Esophagus muscularis mucosa (tissue), 4 donors: ENCODE measurements around the gene GPR27. TPM values are rescaled to one million over a fixed set of nuclear protein-coding genes. Genes with fewer than 3 reads are reported as not detected.
A peak's percentile ranks its signal among the peaks of the same experiment; 100 is the strongest.

Source experiments
- DNase-seq: peaks from one replicate; pipeline ENCODE4 v3.0.0-alpha.2; 2017; ENCODE audit errors: extremely low spot score
- H3K27ac ChIP-seq, 4 donors: fragments of 200-600 bp; sonication (generic); replicated peaks in 1 of 4; 1 replicate in 3 of 4; 2 replicates in 1 of 4; pipeline ENCODE4 v1.5.1; 2016 to 2019; ENCODE audit warnings: mild to moderate bottlenecking in 1 of 4
- H3K27me3 ChIP-seq, 4 donors: fragments of 200-600 bp; sonication (generic); one replicate each; pipeline versions ENCODE4 v1.5.1 to v1.6.0; 2016 to 2019
- H3K36me3 ChIP-seq, 4 donors: fragments of 200-600 bp; sonication (generic); one replicate each; pipeline ENCODE4 v1.5.1; 2016 to 2019
- H3K4me1 ChIP-seq, 4 donors: fragments of 200-600 bp; sonication (generic); one replicate each; pipeline ENCODE4 v1.5.1; 2016 to 2019
- H3K4me3 ChIP-seq, 4 donors: fragments of 200-600 bp; sonication (generic); 1 replicate in 2 of 4; 2 replicates in 2 of 4; pipeline ENCODE4 v1.5.1; 2016 to 2019; ENCODE audit warnings: mild to moderate bottlenecking in 4 of 4, moderate library complexity in 1 of 4
- H3K9me3 ChIP-seq, 4 donors: fragments of 200-600 bp; sonication (generic); 1 replicate in 3 of 4; 2 replicates in 1 of 4; pipeline ENCODE4 v1.5.1; 2016 to 2019
- CTCF ChIP-seq, 3 experiments: fragments of 200-600 bp in 2 of 3; fragments of 450-650 bp in 1 of 3; sonication (generic) in 2 of 3; IDR thresholded peaks; one replicate each; pipeline ENCODE4 v1.5.1; 2017 to 2019; ENCODE audit warnings: antibody characterized with exemption in 3 of 3, mild to moderate bottlenecking in 2 of 3, moderate library complexity in 1 of 3
- EP300 ChIP-seq: sonication (generic); formaldehyde crosslinking; IDR thresholded peaks from one replicate; pipeline ENCODE4 v1.6.1; 2017; ENCODE audit warnings: antibody characterized with exemption
- POLR2A ChIP-seq: fragments of 450-650 bp; IDR thresholded peaks from one replicate; pipeline ENCODE4 v1.6.1; 2017; ENCODE audit warnings: antibody characterized with exemption, moderate library complexity, mild to moderate bottlenecking, low read depth
- POLR2AphosphoS5 ChIP-seq, 2 donors: sonication (generic); formaldehyde crosslinking; IDR thresholded peaks; one replicate each; pipeline ENCODE4 v1.6.1; 2017; ENCODE audit warnings: antibody characterized with exemption in 2 of 2
- WGBS: methylation state at CpG from one replicate; pipeline ENCODE4 v1.1.5; 2018; 5-methylcytosine and 5-hydroxymethylcytosine counted together
- intact Hi-C: fragments of 100-400 bp; cut with DNase I; formaldehyde crosslinking; loops from one replicate; pipeline ENCODE4 v1.15.1; 2023
- total RNA-seq, 4 donors: library from RNA; depleted of rRNA; stranded (reverse); fragments of >200 nt; gene quantifications; one replicate each; pipeline versions ENCODE4 v1.1.0 to v1.2.1, GENCODE V29; 2016

GPR27 gene
- total RNA-seq, 4 donors from 2014 or later = 2.2 to 4.3 (median 2.5) TPM

GRCh38 chr3:71805691-71806090 lies 52.0 kb downstream of the GPR27 start:
- H3K4me1 ChIP-seq = no peaks in the 10 kb centered on the region
- 87% methylated on average over 2 of the region's 2 CpGs for WGBS
- TF ChIP-seq POLR2A = no peak
- TF ChIP-seq CTCF (IDR thresholded peaks at IDR 0.05) = no peak
- TF ChIP-seq POLR2AphosphoS5 (IDR thresholded peaks at IDR 0.05) = no peak
- no peak for TF ChIP-seq EP300
- H3K27ac ChIP-seq = no peak overlapping the region
- no peaks in the 10 kb centered on the region for H3K36me3 ChIP-seq
- no peak overlapping the region for H3K4me3 ChIP-seq
- H3K9me3 ChIP-seq = no peaks in the 10 kb centered on the region
- intact Hi-C loops = no loop called here
- H3K27me3 ChIP-seq = peaks cover 0 to 19% (median 0%) of the 10 kb centered on the region in 4 donors
- DNase-seq = peak; percentile 53

Other genes with a start within 250 kb of the GPR27 start
- 100 to 1,000 TPM; 181 to 225 (median 205) TPM for gene FOXP1, start 170.1 kb upstream of the GPR27 start, total RNA-seq
- 10 to 100 TPM; 36.2 to 51.9 (median 39.4) TPM for gene EIF4E3, start 28.5 kb upstream of the GPR27 start, total RNA-seq
- gene PROK2, start 31.3 kb downstream of the GPR27 start, total RNA-seq = 1 to 10 TPM in 1 of 4 donors, under 1 TPM in 2, not detected in 1; 0.29 to 2.0 (median 0.71) TPM